Keratinocyte (primary cell): ENCODE measurements around the gene MAPK14. TPM values are rescaled to one million over a fixed set of nuclear protein-coding genes. Genes with fewer than 3 reads are reported as not detected.

Experiments
- DNase-seq: peaks from one replicate; pipeline ENCODE4 v3.0.0-alpha.2; 2011; ENCODE audit warnings: low read depth, missing footprints, low spot score
- FAIRE-seq: peaks from 2 replicates; lab custom pipeline; 2011; peaks lifted over from hg19 to GRCh38; lab: Jason Lieb, UNC
- H2AFZ ChIP-seq: 2 replicates; pipeline ENCODE4 v1.6.0; 2012; ENCODE audit warnings: low read length, control low read depth, inconsistent platforms; ENCODE audit not compliant: control insufficient read depth
- H3K27ac ChIP-seq: 2 replicates; pipeline ENCODE4 v1.5.1; 2011; ENCODE audit warnings: low read length; ENCODE audit not compliant: control insufficient read depth, insufficient read depth
- H3K27me3 ChIP-seq: 3 replicates; pipeline ENCODE4 v1.6.0; 2011; ENCODE audit warnings: low read length; ENCODE audit not compliant: control insufficient read depth, insufficient read depth; ENCODE audit errors: extremely low read depth
- H3K36me3 ChIP-seq, 2 experiments: 2 replicates in 1 of 2; 3 replicates in 1 of 2; pipeline ENCODE4 v1.5.1; 2011; ENCODE audit warnings: low read length in 2 of 2, mild to moderate bottlenecking in 1 of 2; ENCODE audit not compliant: control insufficient read depth in 2 of 2, insufficient read depth in 2 of 2; ENCODE audit errors: extremely low read depth in 1 of 2
- H3K4me1 ChIP-seq: 3 replicates; pipeline ENCODE4 v1.5.1; 2011; ENCODE audit warnings: low read length; ENCODE audit not compliant: control insufficient read depth, insufficient read depth; ENCODE audit errors: extremely low read depth
- H3K4me2 ChIP-seq: 3 replicates; pipeline ENCODE4 v1.6.0; 2011; ENCODE audit warnings: low read depth, low read length; ENCODE audit not compliant: control insufficient read depth, insufficient read depth; ENCODE audit errors: extremely low read depth
- H3K4me3 ChIP-seq, 3 experiments: fragments of 200-600 bp in 1 of 3; sonication (generic) in 1 of 3; 2 replicates in 2 of 3; 3 replicates in 1 of 3; pipeline ENCODE4 v1.5.1; 2011 to 2016; ENCODE audit warnings: low read length in 3 of 3, mild to moderate bottlenecking in 3 of 3, control low read depth in 2 of 3, inconsistent platforms in 1 of 3, low read depth in 1 of 3, mixed read lengths in 1 of 3, mixed run types in 1 of 3, moderate library complexity in 1 of 3; ENCODE audit not compliant: control insufficient read depth in 2 of 3, insufficient read depth in 2 of 3; ENCODE audit errors: extremely low read depth in 1 of 3
- H3K79me2 ChIP-seq: 2 replicates; pipeline ENCODE4 v1.6.0; 2012; ENCODE audit warnings: low read length; ENCODE audit not compliant: control insufficient read depth, insufficient read depth
- H3K9ac ChIP-seq: 3 replicates; pipeline ENCODE4 v1.6.0; 2011; ENCODE audit warnings: low read length; ENCODE audit not compliant: control insufficient read depth, insufficient read depth; ENCODE audit errors: extremely low read depth
- H3K9me1 ChIP-seq: 3 replicates; pipeline ENCODE4 v1.6.0; 2011; ENCODE audit warnings: low read length; ENCODE audit not compliant: control insufficient read depth, insufficient read depth; ENCODE audit errors: extremely low read depth
- H3K9me3 ChIP-seq: 2 replicates; pipeline ENCODE4 v1.5.1; 2012; ENCODE audit warnings: low read depth, low read length; ENCODE audit not compliant: control insufficient read depth
- H4K20me1 ChIP-seq: 3 replicates; pipeline ENCODE4 v1.6.0; 2011; ENCODE audit warnings: low read length; ENCODE audit not compliant: control insufficient read depth, insufficient read depth; ENCODE audit errors: extremely low read depth
- EZH2 ChIP-seq: IDR thresholded peaks from one replicate; pipeline ENCODE4 v1.6.1; 2012; ENCODE audit warnings: inconsistent platforms, mild to moderate bottlenecking, low read length, moderate library complexity
- dilution Hi-C: fragments of 300-500 bp; cut with MboI; formaldehyde crosslinking; loops from one replicate; pipeline ENCODE4 v1.7.0; 2020; ENCODE audit warnings: low sequenced_read_pairs; ENCODE audit not compliant: extremely low pct_ligation_motif_present
- polyA plus RNA-seq, 5 experiments: library from polyadenylated mRNA; depleted of rRNA in 3 of 5; stranded (reverse) in 3 of 5; stranded (forward) in 1 of 5; unstranded in 1 of 5; fragments of >200 nt; gene quantifications; 1 replicate in 1 of 5; 2 replicates in 3 of 5; 3 replicates in 1 of 5; pipeline versions ENCODE4 v1.2.1 to v1.2.3, GENCODE V29; 2011 to 2012; ENCODE audit warnings: missing spikeins in 2 of 5, low read depth in 1 of 5, low replicate concordance in 1 of 5
- TF ChIP-seq, protein P1 (sequence below), 3 experiments: IDR thresholded peaks in 1 of 3; conservative IDR thresholded peaks in 1 of 3; optimal IDR thresholded peaks in 1 of 3; 2 replicates in 2 of 3; 3 replicates in 1 of 3; pipeline versions ENCODE3 to v1.5.1; 2011; ENCODE audit warnings: low read length in 3 of 3, mild to moderate bottlenecking in 3 of 3, moderate library complexity in 2 of 3, control low read depth in 1 of 3, inconsistent platforms in 1 of 3; ENCODE audit not compliant: insufficient read depth in 2 of 3; ENCODE audit errors: extremely low read depth in 1 of 3

Gene MAPK14
- polyA plus RNA-seq, 1 donor (not counting 4 experiments of a cell fraction or from before 2014, with no cell fraction given), result 52.4 TPM

DNA sequence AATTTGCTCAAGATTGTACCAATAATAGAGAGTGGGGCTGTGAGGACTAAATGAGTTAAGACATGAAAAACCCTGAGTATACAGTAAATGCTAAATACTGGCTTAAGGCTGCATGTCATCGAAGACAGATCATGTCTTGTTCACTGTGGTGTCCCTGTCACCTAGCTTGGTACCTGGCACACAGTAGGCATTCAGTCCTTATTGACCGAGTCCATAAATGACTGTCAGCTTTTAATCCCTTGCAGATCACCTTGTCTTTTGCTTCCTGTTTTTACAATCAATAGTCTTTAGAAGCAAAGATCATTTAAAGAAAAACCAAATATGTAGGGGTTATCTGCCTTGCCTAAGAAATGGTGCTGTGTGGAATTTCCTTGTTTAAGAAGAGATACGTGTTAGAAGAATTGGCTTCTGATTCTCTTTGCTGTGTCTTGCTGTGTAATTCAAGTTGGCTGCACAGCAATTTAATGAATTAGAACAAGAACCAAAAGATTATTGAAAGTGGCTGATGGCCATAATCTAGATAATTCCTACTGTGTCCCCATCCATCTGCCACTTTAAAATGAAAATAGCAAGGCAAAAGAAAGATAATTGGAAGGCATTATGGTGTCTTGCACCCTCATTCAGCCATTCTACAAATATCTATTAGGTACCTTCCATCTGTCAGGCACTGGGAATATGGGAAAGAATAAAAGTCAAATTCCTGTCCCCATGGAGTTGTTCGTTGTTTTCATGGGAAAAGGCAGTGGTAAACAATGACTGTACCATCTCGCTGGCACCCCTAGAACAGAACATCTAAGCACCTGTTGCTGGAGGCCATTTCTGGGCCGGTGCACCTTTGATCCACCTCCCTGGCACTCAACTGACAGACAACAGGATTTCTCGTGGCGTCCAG is 90.3 kb downstream of the MAPK14 start:
- Histone ChIP-seq H3K4me3 (no peak overlapping the region), H3K79me2 (no peaks in the 10 kb centered on the region), H3K36me3 (peaks cover 0 to 5% of the 10 kb centered on the region in 2 experiments), H3K9me1 (no peaks in the 10 kb centered on the region), H3K27ac (no peak overlapping the region), H2AFZ (no peak overlapping the region), H3K4me2 (no peak overlapping the region), H3K9ac (no peak overlapping the region), H3K4me1 (peaks cover 12% of the 10 kb centered on the region), H3K27me3 (no peaks in the 10 kb centered on the region), H4K20me1 (no peaks in the 10 kb centered on the region), H3K9me3 (no peaks in the 10 kb centered on the region)
- FAIRE-seq, result no peak
- dilution Hi-C loops, result no loop called here
- DNase-seq, result no peak
- TF ChIP-seq EZH2, result no peak
- TF ChIP-seq, protein P1, sequence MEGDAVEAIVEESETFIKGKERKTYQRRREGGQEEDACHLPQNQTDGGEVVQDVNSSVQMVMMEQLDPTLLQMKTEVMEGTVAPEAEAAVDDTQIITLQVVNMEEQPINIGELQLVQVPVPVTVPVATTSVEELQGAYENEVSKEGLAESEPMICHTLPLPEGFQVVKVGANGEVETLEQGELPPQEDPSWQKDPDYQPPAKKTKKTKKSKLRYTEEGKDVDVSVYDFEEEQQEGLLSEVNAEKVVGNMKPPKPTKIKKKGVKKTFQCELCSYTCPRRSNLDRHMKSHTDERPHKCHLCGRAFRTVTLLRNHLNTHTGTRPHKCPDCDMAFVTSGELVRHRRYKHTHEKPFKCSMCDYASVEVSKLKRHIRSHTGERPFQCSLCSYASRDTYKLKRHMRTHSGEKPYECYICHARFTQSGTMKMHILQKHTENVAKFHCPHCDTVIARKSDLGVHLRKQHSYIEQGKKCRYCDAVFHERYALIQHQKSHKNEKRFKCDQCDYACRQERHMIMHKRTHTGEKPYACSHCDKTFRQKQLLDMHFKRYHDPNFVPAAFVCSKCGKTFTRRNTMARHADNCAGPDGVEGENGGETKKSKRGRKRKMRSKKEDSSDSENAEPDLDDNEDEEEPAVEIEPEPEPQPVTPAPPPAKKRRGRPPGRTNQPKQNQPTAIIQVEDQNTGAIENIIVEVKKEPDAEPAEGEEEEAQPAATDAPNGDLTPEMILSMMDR (optimal IDR thresholded peaks at IDR 0.05 in 1 of 3, IDR thresholded peaks at IDR 0.05 in 1 of 3, conservative IDR thresholded peaks at IDR 0.05 in 1 of 3; ENCODE audit: extremely low read depth in 1 of 3, insufficient read depth in 2 of 3, low read length in 3 of 3), result no peak

DNA sequence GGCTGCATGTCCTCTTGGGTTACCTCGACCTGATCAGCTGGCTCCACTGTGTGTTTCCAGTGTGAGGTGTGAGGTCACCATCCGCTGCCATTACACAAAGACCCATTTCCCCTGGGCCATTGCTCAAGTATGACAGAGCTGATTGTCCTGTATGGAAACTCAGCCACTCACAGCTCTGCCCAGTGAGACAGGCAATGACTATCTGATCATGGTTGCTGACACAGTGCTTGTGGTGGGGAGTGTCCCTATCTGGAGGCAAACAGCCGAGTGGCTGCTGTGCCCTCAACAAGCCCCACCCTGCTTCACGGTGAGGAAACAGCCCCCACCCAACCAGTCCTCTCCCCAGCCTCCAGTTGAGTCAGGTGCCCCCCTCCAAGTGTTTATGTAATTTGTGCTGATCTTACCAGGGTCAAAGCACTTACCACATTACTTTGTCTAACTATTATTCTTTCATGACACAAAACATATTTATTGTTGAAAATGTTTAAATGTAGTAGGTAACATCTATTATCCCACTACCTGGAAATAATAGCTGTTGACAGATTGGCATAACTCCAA is 91.0 kb downstream of the MAPK14 start:
- peaks cover 12% of the 10 kb centered on the region for H3K4me1 ChIP-seq

More for the DNA sequence above, 91.0 kb downstream of the MAPK14 start:
- Histone ChIP-seq H3K27me3 (no peaks in the 10 kb centered on the region), H3K9me1 (no peaks in the 10 kb centered on the region), H4K20me1 (no peaks in the 10 kb centered on the region), H3K79me2 (no peaks in the 10 kb centered on the region), H3K36me3 (peaks cover 0 to 5% of the 10 kb centered on the region in 2 experiments), H3K9me3 (no peaks in the 10 kb centered on the region), H3K4me3 (no peak overlapping the region), H3K27ac (no peak overlapping the region), H2AFZ (no peak overlapping the region), H3K4me2 (no peak overlapping the region), H3K9ac (no peak overlapping the region)
- dilution Hi-C loops, result no loop called here
- TF ChIP-seq, protein P1 (optimal IDR thresholded peaks at IDR 0.05 in 1 of 3, IDR thresholded peaks at IDR 0.05 in 1 of 3, conservative IDR thresholded peaks at IDR 0.05 in 1 of 3; ENCODE audit: extremely low read depth in 1 of 3, insufficient read depth in 2 of 3, low read length in 3 of 3), result no peak
- TF ChIP-seq EZH2, result no peak
- FAIRE-seq (no peak), DNase-seq (no peak)
